Osteoblast (primary cell): ENCODE data around the gene DDX55. TPM values are rescaled to one million over a fixed set of nuclear protein-coding genes. Genes with fewer than 3 reads are reported as not detected.
"Not testable (repeated sequence)": the region's sequence is repeated elsewhere in the genome, so short reads cannot be mapped to it uniquely, and the experiment has no call there.

Source experiments
- DNase-seq: peaks from one replicate; pipeline ENCODE4 v3.0.0; 2011; ENCODE audit warnings: low spot score, mixed read lengths; ENCODE audit not compliant: insufficient read length; ENCODE audit errors: missing footprints
- H2AFZ ChIP-seq: 2 replicates; pipeline ENCODE4 v1.6.0; 2011; ENCODE audit warnings: mild to moderate bottlenecking, low read length
- H3K27ac ChIP-seq: 2 replicates; pipeline ENCODE4 v1.5.1; 2011; ENCODE audit warnings: mild to moderate bottlenecking, low read depth, low read length, moderate library complexity
- H3K27me3 ChIP-seq: 2 replicates; pipeline ENCODE4 v1.6.0; 2012; ENCODE audit warnings: mild to moderate bottlenecking, control low read depth, inconsistent platforms, low read length, moderate library complexity; ENCODE audit not compliant: insufficient read depth
- H3K36me3 ChIP-seq: 2 replicates; pipeline ENCODE4 v1.5.1; 2011; ENCODE audit warnings: mild to moderate bottlenecking, low read length, control low read depth, moderate library complexity; ENCODE audit not compliant: insufficient read depth
- H3K4me1 ChIP-seq: 2 replicates; pipeline ENCODE4 v1.5.1; 2011; ENCODE audit warnings: mild to moderate bottlenecking, low read length, control low read depth, moderate library complexity; ENCODE audit not compliant: insufficient read depth
- H3K4me2 ChIP-seq: 2 replicates; pipeline ENCODE4 v1.6.0; 2011; ENCODE audit warnings: mild to moderate bottlenecking, low read length; ENCODE audit not compliant: insufficient read depth
- H3K4me3 ChIP-seq: fragments of 200-600 bp; sonication (generic); 3 replicates; pipeline ENCODE4 v1.5.1; 2012; ENCODE audit warnings: mild to moderate bottlenecking, low read length, inconsistent platforms; ENCODE audit not compliant: insufficient read depth
- H3K79me2 ChIP-seq: 2 replicates; pipeline ENCODE4 v1.6.0; 2012; ENCODE audit warnings: mild to moderate bottlenecking, low read length, control low read depth, inconsistent platforms; ENCODE audit not compliant: insufficient read depth
- H3K9me3 ChIP-seq: 2 replicates; pipeline ENCODE4 v1.5.1; 2011; ENCODE audit warnings: low read depth, low read length, control low read depth
- H4K20me1 ChIP-seq: 2 replicates; pipeline ENCODE4 v1.6.0; 2012; ENCODE audit warnings: mild to moderate bottlenecking, low read length, control low read depth; ENCODE audit not compliant: insufficient read depth
- CTCF ChIP-seq: IDR thresholded peaks from 2 replicates; pipeline ENCODE4 v1.5.1; 2011; ENCODE audit warnings: mild to moderate bottlenecking, low read depth, low read length, moderate library complexity; ENCODE audit errors: extremely low read depth
- total RNA-seq: library from RNA; depleted of rRNA; stranded (reverse); fragments of >200 nt; gene quantifications from 2 replicates; pipeline ENCODE4 v1.2.3, GENCODE V29; 2012

The DDX55 gene
- total RNA-seq: 19.2 and 20.6 TPM in 2 replicates

- H3K27ac ChIP-seq: peak within 1 kb of the TSS; percentile 87
- H3K79me2 ChIP-seq: peaks cover 69% of the 10 kb centered on the region
Measured at GRCh38 chr12:123601602-123602489, at the start of gene DDX55. TSS of gene DDX55 (plus strand) at chr12:123602099. CDS start at chr12:123602149, 50 bp downstream.

GRCh38 chr12:123554136-123554535, 47.8 kb upstream of the DDX55 start:
- H3K79me2 ChIP-seq, H3K4me1 ChIP-seq, H3K9me3 ChIP-seq, H3K4me3 ChIP-seq, DNase-seq, H3K4me2 ChIP-seq, H2AFZ ChIP-seq, H4K20me1 ChIP-seq, H3K36me3 ChIP-seq, H3K27me3 ChIP-seq, H3K27ac ChIP-seq: not testable (repeated sequence)

More at GRCh38 chr12:123601602-123602489, at the start of gene DDX55:
- H3K9me3 ChIP-seq: no peaks in the 10 kb centered on the region
- H3K36me3 ChIP-seq: peaks cover 41% of the 10 kb centered on the region
- peak; percentile 29 for TF ChIP-seq CTCF
- H3K27me3 ChIP-seq: no peaks in the 10 kb centered on the region
- peaks cover 6% of the 10 kb centered on the region for H4K20me1 ChIP-seq
- DNase-seq: peak; percentile 92
- H2AFZ ChIP-seq: peak within 1 kb of the TSS; percentile 98
- peak within 1 kb of the TSS; percentile 95 for H3K4me3 ChIP-seq
- H3K4me1 ChIP-seq: peaks cover 7% of the 10 kb centered on the region
- peak within 1 kb of the TSS; percentile 99 for H3K4me2 ChIP-seq

- not testable (repeated sequence) for H3K27ac ChIP-seq, H2AFZ ChIP-seq, H3K79me2 ChIP-seq, DNase-seq, H3K27me3 ChIP-seq, H3K4me3 ChIP-seq, H3K4me2 ChIP-seq, H4K20me1 ChIP-seq, H3K36me3 ChIP-seq, H3K4me1 ChIP-seq, H3K9me3 ChIP-seq
Measured at GRCh38 chr12:123554843-123555242, 47.1 kb upstream of the DDX55 start.

GRCh38 chr12:123558487-123558886, 43.4 kb upstream of the DDX55 start:
- not testable (repeated sequence) for H3K9me3 ChIP-seq, H4K20me1 ChIP-seq, H2AFZ ChIP-seq, H3K4me1 ChIP-seq, DNase-seq, H3K4me3 ChIP-seq, H3K27ac ChIP-seq, H3K36me3 ChIP-seq, H3K79me2 ChIP-seq, H3K4me2 ChIP-seq, H3K27me3 ChIP-seq

- Histone ChIP-seq H3K4me2 (no peak overlapping the region), H2AFZ (no peak overlapping the region)
Measured at GRCh38 chr12:123559468-123559867, 42.4 kb upstream of the DDX55 start.

More at GRCh38 chr12:123559468-123559867, 42.4 kb upstream of the DDX55 start:
- no peaks in the 10 kb centered on the region for H3K79me2 ChIP-seq
- no peaks in the 10 kb centered on the region for H4K20me1 ChIP-seq
- no peaks in the 10 kb centered on the region for H3K36me3 ChIP-seq
- TF ChIP-seq CTCF: no peak
- no peaks in the 10 kb centered on the region for H3K4me1 ChIP-seq
- no peaks in the 10 kb centered on the region for H3K27me3 ChIP-seq
- DNase-seq: no peak
- H3K9me3 ChIP-seq: no peaks in the 10 kb centered on the region
- H3K4me3 ChIP-seq: no peak overlapping the region
- H3K27ac ChIP-seq: no peak overlapping the region
